K562 (cell line): ENCODE measurements around the gene SHISA9. TPM values are rescaled to one million over a fixed set of nuclear protein-coding genes. Genes with fewer than 3 reads are reported as not detected.

Source experiments
- ATAC-seq: fragments of 200-7000 bp; cut with Tn5 transposase; 3 replicates; pipeline ENCODE4 v1.9.1; 2020; ENCODE audit warnings: moderate library complexity
- BruUV-seq: library from RNA; stranded (reverse); fragments of 400-500 nt; replicated peaks from 2 replicates; lab custom pipeline; 2021; lab: Mats Ljungman, UMichigan
- CTCF ChIA-PET: fragments of 300-600 bp; formaldehyde crosslinking; extraction: SDS; loops from one replicate; lab custom pipeline; 2021; ENCODE audit warnings: low intra/inter-chr PET ratio; lab: Yijun Ruan, JAX
- POLR2A ChIA-PET: fragments of 300-600, 350-650 bp; sonication (Branson Sonifier 250); formaldehyde crosslinking; extraction: SDS; loops from one replicate; lab custom pipeline; 2021; ENCODE audit warnings: antibody characterized with exemption, inconsistent platforms; lab: Yijun Ruan, JAX
- DNase-seq, 4 experiments: peaks; one replicate each; pipeline versions ENCODE4 v3.0.0 to v3.0.0-alpha.2; 2011 to 2018; ENCODE audit warnings: low spot score in 3 of 4, mixed read lengths in 3 of 4; ENCODE audit errors: extremely low read depth in 1 of 4
- FAIRE-seq: peaks from 2 replicates; lab custom pipeline; 2011; peaks lifted over from hg19 to GRCh38; lab: Jason Lieb, UNC
- H2AFZ ChIP-seq: 2 replicates; pipeline ENCODE4 v1.6.0; 2011; ENCODE audit warnings: low read depth, low read length, control low read depth, inconsistent platforms
- H3K27ac ChIP-seq: fragments of 200-600 bp; 3 replicates; pipeline ENCODE4 v1.8.0; 2011; ENCODE audit warnings: low read depth, mild to moderate bottlenecking, control low read depth, inconsistent platforms, low read length, moderate library complexity, mixed read lengths; ENCODE audit errors: extremely low read depth
- H3K27me3 ChIP-seq, 2 experiments: fragments of 300-600 bp in 1 of 2; 2 replicates in 1 of 2; 3 replicates in 1 of 2; pipeline versions ENCODE4 v1.6.0 to v1.8.0; 2011; ENCODE audit warnings: inconsistent platforms in 2 of 2, low read length in 2 of 2, mild to moderate bottlenecking in 1 of 2, mixed read lengths in 1 of 2, moderate library complexity in 1 of 2; ENCODE audit not compliant: control insufficient read depth in 2 of 2, insufficient read depth in 2 of 2
- H3K36me3 ChIP-seq: fragments of 300-600 bp; 3 replicates; pipeline ENCODE4 v1.8.0; 2011; ENCODE audit warnings: mild to moderate bottlenecking, low read length, inconsistent platforms; ENCODE audit not compliant: control insufficient read depth, insufficient read depth
- H3K4me1 ChIP-seq, 2 experiments: fragments of 200-600 bp in 1 of 2; replicated peaks in 1 of 2; 2 replicates in 1 of 2; 3 replicates in 1 of 2; pipeline versions ENCODE4 v1.5.1 to v1.8.0; 2011; ENCODE audit warnings: inconsistent platforms in 2 of 2, low read length in 2 of 2, mild to moderate bottlenecking in 1 of 2, mixed read lengths in 1 of 2, moderate library complexity in 1 of 2; ENCODE audit not compliant: control insufficient read depth in 2 of 2, insufficient read depth in 2 of 2
- H3K4me2 ChIP-seq: 2 replicates; pipeline ENCODE4 v1.6.1; 2011; ENCODE audit warnings: low read length, control low read depth, inconsistent platforms, mixed read lengths; ENCODE audit not compliant: insufficient read depth
- H3K4me3 ChIP-seq: fragments of 200-600 bp; sonication (generic), shearing (Covaris generic); 2 replicates; pipeline ENCODE4 v1.5.1; 2016; ENCODE audit warnings: control low read depth, inconsistent platforms
- H3K79me2 ChIP-seq: fragments of 200-600 bp; 3 replicates; pipeline ENCODE4 v1.8.0; 2011; ENCODE audit warnings: low read length, inconsistent platforms; ENCODE audit not compliant: control insufficient read depth, insufficient read depth
- H3K9ac ChIP-seq, 2 experiments: 2 replicates each; pipeline versions ENCODE4 v1.6.0 to v1.6.1; 2011; ENCODE audit warnings: low read depth in 2 of 2, low read length in 2 of 2, control low read depth in 1 of 2, inconsistent platforms in 1 of 2, mild to moderate bottlenecking in 1 of 2, mixed read lengths in 1 of 2; ENCODE audit not compliant: insufficient read depth in 1 of 2
- H3K9me1 ChIP-seq: one replicate; pipeline ENCODE4 v1.6.0; 2011; ENCODE audit warnings: inconsistent platforms, mild to moderate bottlenecking, low read length, moderate library complexity; ENCODE audit not compliant: control insufficient read depth, insufficient read depth
- H3K9me3 ChIP-seq: replicated peaks from 2 replicates; pipeline ENCODE4 v1.5.1; 2011; ENCODE audit warnings: low read depth, low read length, inconsistent platforms; ENCODE audit not compliant: control insufficient read depth, insufficient read depth
- H4K20me1 ChIP-seq: replicated peaks from 2 replicates; pipeline ENCODE4 v1.6.1; 2011; ENCODE audit warnings: low read length, inconsistent platforms, mixed read lengths; ENCODE audit not compliant: control insufficient read depth, insufficient read depth
- ADNP ChIP-seq: fragments of 200-800 bp; sonication (Bioruptor generic); IDR thresholded peaks from 2 replicates; pipeline ENCODE4 v1.6.1; 2016; ENCODE audit warnings: missing genetic modification characterization, missing compliant biosample characterization
- BMI1 ChIP-seq: fragments of 150-350 bp; IDR thresholded peaks from 2 replicates; pipeline ENCODE4 v1.6.1; 2014; ENCODE audit warnings: low read length
- BRF2 ChIP-seq: IDR thresholded peaks from 3 replicates; pipeline ENCODE4 v1.6.1; 2011; ENCODE audit warnings: borderline replicate concordance, mild to moderate bottlenecking; ENCODE audit not compliant: insufficient read length, insufficient read depth
- ELK1 ChIP-seq: sonication (generic); formaldehyde crosslinking; IDR thresholded peaks from 2 replicates; pipeline ENCODE4 v1.8.1; 2022; ENCODE audit warnings: missing genetic modification reagents
- ERF ChIP-seq: fragments of 450-650 bp; formaldehyde crosslinking; IDR thresholded peaks from 2 replicates; pipeline ENCODE4 v1.4.0; 2020; ENCODE audit warnings: mild to moderate bottlenecking, mixed read lengths
- MTA3 ChIP-seq: fragments of 450-650 bp; formaldehyde crosslinking; IDR thresholded peaks from 2 replicates; pipeline ENCODE4 v1.6.1; 2017; ENCODE audit warnings: mild to moderate bottlenecking, borderline replicate concordance
- SAFB ChIP-seq: fragments of 200-400 bp; formaldehyde crosslinking; IDR thresholded peaks from 2 replicates; pipeline ENCODE4 v1.6.1; 2017; ENCODE audit warnings: low read depth, low read length, borderline replicate concordance
- TCF7 ChIP-seq: sonication (generic); IDR thresholded peaks from 2 replicates; pipeline ENCODE4 v1.6.1; 2016; ENCODE audit warnings: antibody characterized with exemption, borderline replicate concordance
- TFAP4 ChIP-seq: sonication (generic); formaldehyde crosslinking; IDR thresholded peaks from 2 replicates; pipeline ENCODE4 v1.8.0; 2022; ENCODE audit warnings: missing genetic modification reagents, mild to moderate bottlenecking, moderate library complexity, borderline replicate concordance
- ZNF224 ChIP-seq: sonication (generic); formaldehyde crosslinking; IDR thresholded peaks from 2 replicates; pipeline ENCODE4 v1.8.0; 2022; ENCODE audit warnings: mild to moderate bottlenecking, missing genetic modification reagents
- ZNF274 ChIP-seq: IDR thresholded peaks from 2 replicates; pipeline ENCODE4 v1.6.1; 2011; ENCODE audit warnings: low read depth, mild to moderate bottlenecking, low read length, moderate library complexity, borderline replicate concordance
- ZNF696 ChIP-seq: fragments of 250-450 bp; sonication (Bioruptor Pico); conservative IDR thresholded peaks from 2 replicates; pipeline ENCODE4 v1.4.0; 2020; ENCODE audit warnings: mild to moderate bottlenecking, moderate library complexity
- WGBS: fragments of 100-300 bp; shearing (Covaris generic); methylation state at CpG from one replicate; pipeline ENCODE4 v1.1.6; 2016; ENCODE audit warnings: low coverage, mixed read lengths; ENCODE audit not compliant: insufficient coverage; ENCODE audit errors: missing lambda C conversion rate; 5-methylcytosine and 5-hydroxymethylcytosine counted together
- in situ Hi-C: fragments of 300-500 bp; cut with MboI; formaldehyde crosslinking; loops from 4 replicates; pipeline ENCODE4 v1.15.0; 2018; ENCODE audit warnings: inconsistent platforms, mixed read lengths
- intact Hi-C: fragments of 100-400 bp; cut with micrococcal nuclease; formaldehyde crosslinking; loops from 2 replicates; pipeline ENCODE4 v1.14.2; 2022
- polyA plus RNA-seq, 8 experiments: library from polyadenylated mRNA; depleted of rRNA in 4 of 8; stranded (reverse) in 5 of 8; unstranded in 3 of 8; fragments of >200 nt; fragmentation: Nextera tagmentation in 2 of 8; fragmentation: Illumina TruSeq in 1 of 8; extraction: Ambion mirVana in 2 of 8; extraction: Trizol in 1 of 8; gene quantifications; 2 replicates each; pipeline versions ENCODE4 v1.2.1 to v1.2.3, GENCODE V29; 2011 to 2014; ENCODE audit warnings: inconsistent platforms in 1 of 8, missing spikeins in 1 of 8
- total RNA-seq, 7 experiments: library from RNA; depleted of rRNA in 6 of 7; stranded (reverse); fragments of >200 nt in 6 of 7; fragmentation: Illumina TruSeq in 2 of 7; extraction: Trizol in 2 of 7; gene quantifications; 2 replicates each; pipeline versions ENCODE4 v1.2.1 to v1.2.3, GENCODE V29; 2011 to 2021; ENCODE audit warnings: low replicate concordance in 1 of 7

SHISA9 gene
- total and polyA plus RNA-seq, 9 of the 15 experiments (the other 6 are each of a cell fraction or from before 2014, with no cell fraction given), result under 0.01 to 0.16 (median 0.01) TPM; not detected in 6

DNA sequence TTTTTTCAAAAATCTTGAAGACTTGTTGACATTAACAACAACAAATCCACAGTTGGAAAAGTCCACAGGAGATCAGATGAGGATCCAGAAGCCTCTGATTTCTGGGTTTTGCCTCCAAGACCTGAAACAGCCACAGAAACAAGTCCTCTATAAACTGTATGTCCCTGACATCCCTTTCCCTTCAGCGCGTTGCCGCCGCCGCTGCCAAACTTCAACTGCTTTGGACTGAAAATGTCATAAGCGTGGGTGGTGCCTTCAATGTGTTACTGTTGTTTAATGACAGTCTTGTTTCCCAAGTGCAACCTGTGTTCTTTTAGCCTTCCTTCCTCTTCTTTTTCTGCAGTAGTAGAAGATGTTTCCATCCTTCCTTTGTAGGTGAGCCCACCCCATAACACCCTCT lies 334.9 kb downstream of the SHISA9 start:
- WGBS, result 1% methylated on average over 6 of the region's 6 CpGs
- no peak for FAIRE-seq
- H3K4me1 ChIP-seq, result no peaks in the 10 kb centered on the region

More for the DNA sequence above, 334.9 kb downstream of the SHISA9 start:
- ChIA-PET POLR2A (no interaction called here), CTCF (no interaction called here)
- no TSS peak for BruUV-seq
- no peaks in the 10 kb centered on the region for H4K20me1 ChIP-seq
- in situ Hi-C loops (no loop called here), intact Hi-C loops (no loop called here)
- no peak overlapping the region for H3K4me3 ChIP-seq
- TF ChIP-seq ERF (CRISPR knock-in tag), result no peak
- TF ChIP-seq BRF2, result no peak
- no peak for TF ChIP-seq ZNF224 (CRISPR knock-in tag)
- TF ChIP-seq ADNP (tag), result no peak
- no peak for TF ChIP-seq BMI1
- no peak for TF ChIP-seq TCF7
- TF ChIP-seq ELK1 (CRISPR knock-in tag), result no peak
- TF ChIP-seq SAFB, result no peak
- TF ChIP-seq ZNF696 (CRISPR knock-in tag), result no peak
- TF ChIP-seq ZNF274, result no peak
- no peak for TF ChIP-seq MTA3
- TF ChIP-seq TFAP4, result no peak
- H3K9me1 ChIP-seq, result no peaks in the 10 kb centered on the region
- no peak overlapping the region for H3K4me2 ChIP-seq
- H3K79me2 ChIP-seq, result no peaks in the 10 kb centered on the region
- peaks cover 0 to 9% of the 10 kb centered on the region in 2 experiments; a peak in 2 of 5 replicates for H3K27me3 ChIP-seq
- no peak overlapping the region for H3K9ac ChIP-seq
- no peaks in the 10 kb centered on the region for H3K36me3 ChIP-seq
- ATAC-seq (no peak), DNase-seq (no peak)
- H3K27ac ChIP-seq, result no peak overlapping the region
- no peak overlapping the region for H2AFZ ChIP-seq
- H3K9me3 ChIP-seq, result no peaks in the 10 kb centered on the region
